Limb (tissue), 2 donors: ENCODE data around the gene TOR1AIP1.
"Not testable (repeated sequence)": the region's sequence is repeated elsewhere in the genome, so short reads cannot be mapped to it uniquely, and the experiment has no call there.

ENCODE experiments used
- DNase-seq, 2 donors: peaks; one replicate each; pipeline ENCODE4 v3.0.0-alpha.2; 2016; ENCODE audit errors: extremely low spot score in 2 of 2

Gene TOR1AIP1, protein sequence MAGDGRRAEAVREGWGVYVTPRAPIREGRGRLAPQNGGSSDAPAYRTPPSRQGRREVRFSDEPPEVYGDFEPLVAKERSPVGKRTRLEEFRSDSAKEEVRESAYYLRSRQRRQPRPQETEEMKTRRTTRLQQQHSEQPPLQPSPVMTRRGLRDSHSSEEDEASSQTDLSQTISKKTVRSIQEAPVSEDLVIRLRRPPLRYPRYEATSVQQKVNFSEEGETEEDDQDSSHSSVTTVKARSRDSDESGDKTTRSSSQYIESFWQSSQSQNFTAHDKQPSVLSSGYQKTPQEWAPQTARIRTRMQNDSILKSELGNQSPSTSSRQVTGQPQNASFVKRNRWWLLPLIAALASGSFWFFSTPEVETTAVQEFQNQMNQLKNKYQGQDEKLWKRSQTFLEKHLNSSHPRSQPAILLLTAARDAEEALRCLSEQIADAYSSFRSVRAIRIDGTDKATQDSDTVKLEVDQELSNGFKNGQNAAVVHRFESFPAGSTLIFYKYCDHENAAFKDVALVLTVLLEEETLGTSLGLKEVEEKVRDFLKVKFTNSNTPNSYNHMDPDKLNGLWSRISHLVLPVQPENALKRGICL

DNA sequence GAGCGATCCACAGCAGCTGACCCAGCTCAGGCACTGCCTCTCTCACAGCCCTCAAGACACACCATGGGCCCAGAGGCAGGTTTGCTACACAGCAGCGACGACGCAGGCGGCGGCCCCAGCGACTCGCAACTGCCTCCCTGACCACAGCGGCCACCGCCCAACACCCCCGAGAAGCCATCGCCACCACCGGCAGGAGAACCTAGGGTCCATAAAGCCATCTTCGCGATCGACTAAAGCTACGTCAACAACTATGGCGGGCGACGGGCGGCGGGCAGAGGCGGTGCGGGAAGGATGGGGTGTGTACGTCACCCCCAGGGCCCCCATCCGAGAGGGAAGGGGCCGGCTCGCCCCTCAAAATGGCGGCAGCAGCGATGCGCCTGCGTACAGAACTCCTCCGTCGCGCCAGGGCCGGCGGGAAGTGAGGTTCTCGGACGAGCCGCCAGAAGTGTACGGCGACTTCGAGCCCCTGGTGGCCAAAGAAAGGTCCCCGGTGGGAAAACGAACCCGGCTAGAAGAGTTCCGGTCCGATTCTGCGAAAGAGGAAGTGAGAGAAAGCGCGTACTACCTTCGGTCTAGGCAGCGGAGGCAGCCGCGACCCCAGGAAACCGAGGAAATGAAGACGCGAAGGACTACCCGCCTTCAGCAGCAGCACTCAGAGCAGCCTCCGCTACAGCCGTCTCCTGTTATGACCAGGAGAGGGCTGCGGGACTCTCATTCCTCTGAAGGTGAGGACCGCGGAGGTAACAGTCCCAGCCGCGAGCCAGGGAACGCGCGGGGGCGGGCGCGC is at the start of gene TOR1AIP1:
TSS of gene TOR1AIP1 (plus strand) at position 33 of the 787 bp plus-strand sequence. CDS start at position 251, 218 bp downstream.
- DNase-seq = peak; percentile 97

DNA sequence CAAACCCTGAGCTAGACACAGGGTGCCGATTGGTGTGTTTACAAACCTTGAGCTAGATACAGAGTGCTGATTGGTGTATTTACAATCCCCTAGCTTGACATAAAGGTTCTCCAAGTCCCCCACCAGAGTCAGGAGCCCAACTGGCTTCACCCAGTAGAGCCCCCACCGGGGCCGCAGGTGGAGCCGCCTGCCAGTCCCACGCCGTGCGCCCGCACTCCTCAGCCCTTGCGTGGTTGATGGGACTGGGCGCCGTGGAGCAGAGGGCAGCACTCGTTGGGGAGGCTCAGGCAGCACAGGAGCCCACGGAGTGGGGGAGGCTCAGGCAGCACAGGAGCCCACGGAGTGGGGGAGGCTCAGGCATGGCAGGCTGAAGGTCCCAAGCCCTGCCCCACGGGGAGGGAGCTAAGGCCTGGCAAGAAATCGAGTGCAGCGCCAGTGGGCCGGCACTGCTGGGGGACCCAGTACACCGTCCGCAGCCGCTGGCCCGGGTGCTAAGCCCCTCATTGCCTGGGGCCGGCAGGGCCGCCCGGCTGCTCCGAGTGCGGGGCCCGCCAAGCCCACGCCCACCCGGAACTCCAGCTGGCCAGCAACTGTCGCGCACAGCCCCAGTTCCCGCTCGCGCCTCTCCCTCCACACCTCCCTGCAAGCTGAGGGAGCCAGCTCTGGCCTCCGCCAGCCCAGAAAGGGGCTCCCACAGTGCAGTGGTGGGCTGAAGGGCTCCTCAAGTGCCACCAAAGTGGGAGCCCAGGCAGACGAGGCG is 45.2 kb upstream of the TOR1AIP1 start:
- not testable (repeated sequence) for DNase-seq

GRCh38 chr1:179840107-179840506 is 42.0 kb upstream of the TOR1AIP1 start:
- DNase-seq = no peak

DNA sequence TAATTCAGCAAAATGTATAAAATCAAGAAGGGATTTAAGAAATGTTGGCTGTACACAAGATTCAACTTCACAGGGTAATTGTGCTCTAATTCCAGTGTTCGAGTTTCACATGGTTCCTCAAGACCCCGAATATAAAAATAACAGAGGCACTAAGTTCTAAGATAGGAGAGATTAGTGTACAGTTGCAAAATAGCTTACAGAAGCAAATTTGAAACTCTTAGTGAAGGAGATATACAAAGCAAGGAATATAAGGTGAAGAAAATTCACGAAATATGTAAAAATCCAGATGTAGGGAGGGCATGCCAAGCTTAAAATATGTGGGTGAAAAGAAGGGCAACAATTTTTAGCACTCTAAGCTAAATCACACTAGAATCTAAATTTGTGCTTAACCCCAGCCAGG is 33.9 kb upstream of the TOR1AIP1 start:
- DNase-seq = no peak

DNA sequence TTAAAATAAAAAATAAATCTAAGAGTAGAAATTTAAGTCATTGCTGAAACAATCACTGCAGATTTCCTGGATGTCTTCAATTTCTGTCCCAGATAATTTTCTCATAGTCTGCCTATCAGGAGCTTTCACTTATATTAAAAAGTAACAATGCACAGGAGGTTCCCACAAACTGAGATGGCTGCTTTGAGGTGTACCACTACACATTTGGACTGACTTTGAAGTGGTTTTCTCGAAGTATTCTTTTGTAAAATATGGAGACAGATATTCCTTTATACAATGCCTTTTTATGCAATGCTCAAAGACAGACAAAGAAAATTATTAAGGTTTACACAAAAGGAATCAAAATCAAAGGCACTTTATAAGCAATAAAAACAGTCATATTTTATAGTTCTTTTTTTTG is 29.0 kb upstream of the TOR1AIP1 start:
- DNase-seq = no peak

DNA sequence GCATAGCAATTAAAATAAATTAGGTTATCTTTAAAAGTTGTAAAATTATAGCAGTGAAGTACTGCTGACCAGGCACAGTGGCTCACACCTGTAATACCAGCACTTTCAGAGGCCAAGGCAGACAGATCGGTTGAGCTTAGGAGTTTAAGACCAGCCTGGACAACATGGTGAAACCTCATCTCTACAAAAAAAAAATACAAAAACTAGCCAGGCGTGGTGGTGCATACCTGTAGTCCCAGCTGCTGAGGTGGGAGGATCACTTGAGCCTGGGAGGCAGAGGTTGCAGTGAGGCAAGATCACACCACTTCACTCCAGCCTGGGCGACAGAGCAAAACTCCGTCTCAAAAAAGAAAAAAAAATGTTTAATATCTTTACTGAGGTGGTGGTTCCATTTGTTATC is 26.3 kb upstream of the TOR1AIP1 start:
- DNase-seq = not testable (repeated sequence)

- DNase-seq = no peak
Measured at GRCh38 chr1:179856296-179856695, 25.8 kb upstream of the TOR1AIP1 start.

- DNase-seq = no peak
Measured at GRCh38 chr1:179857009-179857408, 25.1 kb upstream of the TOR1AIP1 start.

DNA sequence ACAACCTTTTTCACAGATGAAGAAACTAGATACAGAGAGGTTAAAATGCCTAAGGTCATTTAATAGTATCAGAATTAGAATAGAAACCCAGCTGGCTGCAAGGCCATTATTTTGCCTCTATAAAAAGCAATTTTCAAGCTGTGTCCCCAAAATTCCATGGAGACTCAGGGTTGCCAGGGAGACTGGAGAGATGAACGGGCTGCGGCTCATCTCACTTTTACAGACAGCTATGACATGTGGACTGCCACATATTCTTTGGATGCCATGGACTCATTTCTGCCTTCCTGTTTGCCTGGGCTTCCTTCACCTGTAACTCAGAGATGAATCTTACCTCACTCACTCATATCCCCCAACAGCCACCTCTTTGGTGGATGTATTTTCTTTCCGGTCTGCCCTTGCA is 21.4 kb upstream of the TOR1AIP1 start:
- DNase-seq = no peak

- no peak for DNase-seq
Measured at GRCh38 chr1:179865377-179865776, 16.7 kb upstream of the TOR1AIP1 start.

DNA sequence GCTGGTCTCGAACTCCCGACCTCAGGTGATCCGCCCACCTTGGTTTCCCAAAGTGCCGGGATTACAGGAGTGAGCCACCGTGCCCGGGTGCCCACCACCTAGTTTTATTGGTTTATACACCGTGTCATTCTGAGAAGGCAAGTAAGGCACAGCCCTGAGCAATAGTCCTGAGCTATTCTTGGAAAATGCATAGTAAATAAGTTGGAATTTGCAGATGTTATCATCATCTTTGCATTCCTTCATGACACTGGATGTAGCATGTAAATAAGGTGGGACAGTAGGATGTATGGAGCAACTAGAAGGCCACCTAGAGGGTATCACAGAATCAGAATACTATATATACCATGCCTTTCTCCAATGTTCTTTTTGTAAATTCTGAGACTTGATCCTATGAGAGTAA is 15.5 kb upstream of the TOR1AIP1 start:
- no peak for DNase-seq

GRCh38 chr1:179867493-179868330 is 14.4 kb upstream of the TOR1AIP1 start:
- peak; percentile 41 to 57 for DNase-seq

GRCh38 chr1:179870870-179871269 is 11.2 kb upstream of the TOR1AIP1 start:
- DNase-seq = no peak

- no peak for DNase-seq
Measured at GRCh38 chr1:179871940-179872339, 10.1 kb upstream of the TOR1AIP1 start.

- DNase-seq = no peak
Measured at GRCh38 chr1:179872558-179872957, 9.5 kb upstream of the TOR1AIP1 start.

GRCh38 chr1:179873438-179873851 is 8.6 kb upstream of the TOR1AIP1 start:
- DNase-seq = no peak

DNA sequence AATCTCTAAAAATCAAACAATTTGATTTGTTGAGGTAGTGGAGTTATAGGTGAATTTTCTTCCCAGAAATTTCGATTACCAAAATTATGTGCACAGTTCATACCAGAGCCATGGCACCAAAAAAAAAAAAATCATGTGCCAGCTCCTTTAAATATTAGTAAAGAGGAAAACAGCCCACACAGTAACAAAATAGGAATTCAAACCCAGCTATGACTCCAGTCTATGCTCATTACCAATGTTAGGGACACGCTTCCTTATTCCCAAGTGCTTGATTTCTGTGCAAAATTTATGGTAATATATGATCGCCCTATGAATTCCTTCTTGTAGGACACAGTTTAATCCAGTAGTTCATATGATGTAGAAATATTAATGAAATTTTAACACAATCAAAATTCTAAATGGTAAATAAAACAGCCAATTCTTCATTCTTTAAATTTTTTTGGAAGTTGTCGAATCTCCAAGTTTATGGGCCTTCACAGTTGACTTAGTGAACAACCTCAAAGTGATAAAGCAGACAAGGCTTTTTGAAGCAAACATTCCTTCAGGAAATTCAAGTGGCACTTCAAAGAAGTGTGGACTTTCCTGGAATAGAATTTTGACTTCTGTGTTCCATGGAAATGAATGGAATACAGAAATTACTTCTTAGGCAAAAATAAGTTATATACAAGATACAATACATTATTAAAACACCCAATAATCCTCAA is 6.3 kb upstream of the TOR1AIP1 start:
- DNase-seq = no peak

- no peak for DNase-seq
Measured at GRCh38 chr1:179876300-179876715, 5.8 kb upstream of the TOR1AIP1 start.

GRCh38 chr1:179877586-179878265 is 4.4 kb upstream of the TOR1AIP1 start, which contains the start of gene TOR1AIP2:
TSS of gene TOR1AIP2 (minus strand) at chr1:179877803. CDS start at chr1:179852665, 25,138 bp downstream.
- peak; percentile 89 to 91 for DNase-seq
